ENCODE data around the gene SRPK3.
"Not testable (repeated sequence)": the region's sequence is repeated elsewhere in the genome, so short reads cannot be mapped to it uniquely, and the experiment has no call there.

SRPK3 gene

GRCh38 chrX:153807976-153808375, 27.1 kb downstream of the SRPK3 start:
- DNase-seq (ENCODE audit: low read depth) = no peak

DNA sequence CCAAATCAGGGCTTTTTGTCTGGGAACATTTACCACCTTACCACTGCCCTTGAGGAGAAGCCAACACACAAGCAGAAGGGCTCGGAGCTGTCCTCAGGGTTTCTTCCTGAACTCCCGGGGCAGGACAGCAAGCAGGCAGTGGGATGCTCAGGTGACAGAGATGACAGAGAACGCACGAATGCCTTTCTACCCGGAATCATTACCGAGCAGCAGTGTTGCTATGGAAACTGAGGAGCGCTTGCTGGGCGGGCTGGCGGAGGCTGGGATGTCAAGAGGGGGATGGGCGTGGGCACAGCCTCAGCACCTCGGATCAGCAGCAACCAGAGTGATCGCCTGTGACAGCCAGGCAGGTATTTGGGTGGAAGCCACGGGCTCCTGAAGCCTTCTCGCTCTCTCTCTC, 31.4 kb downstream of the SRPK3 start:
- DNase-seq (ENCODE audit: low read depth) = no peak

DNA sequence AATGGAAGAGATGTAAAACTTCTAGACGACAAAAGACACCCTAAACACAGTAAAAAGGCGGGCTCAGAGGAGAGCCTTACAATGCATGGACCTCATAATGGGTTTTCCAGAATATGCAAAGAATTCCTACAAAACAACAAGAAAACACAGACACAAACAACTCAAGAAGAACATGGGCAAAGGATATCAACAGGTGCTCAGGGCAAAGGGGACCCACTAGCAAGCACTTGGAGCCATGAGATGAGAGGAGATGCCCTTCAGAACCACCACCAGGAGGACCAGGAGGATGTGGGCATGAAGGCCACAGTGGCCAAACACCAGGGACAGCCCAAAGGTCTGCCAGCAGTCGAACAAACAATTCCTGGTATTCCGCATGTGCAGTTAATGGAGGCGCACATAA, 32.3 kb downstream of the SRPK3 start:
- DNase-seq (ENCODE audit: low read depth) = no peak

- no peak for DNase-seq (ENCODE audit: low read depth)
Observed at GRCh38 chrX:153814591-153815315, 33.9 kb downstream of the SRPK3 start.

DNA sequence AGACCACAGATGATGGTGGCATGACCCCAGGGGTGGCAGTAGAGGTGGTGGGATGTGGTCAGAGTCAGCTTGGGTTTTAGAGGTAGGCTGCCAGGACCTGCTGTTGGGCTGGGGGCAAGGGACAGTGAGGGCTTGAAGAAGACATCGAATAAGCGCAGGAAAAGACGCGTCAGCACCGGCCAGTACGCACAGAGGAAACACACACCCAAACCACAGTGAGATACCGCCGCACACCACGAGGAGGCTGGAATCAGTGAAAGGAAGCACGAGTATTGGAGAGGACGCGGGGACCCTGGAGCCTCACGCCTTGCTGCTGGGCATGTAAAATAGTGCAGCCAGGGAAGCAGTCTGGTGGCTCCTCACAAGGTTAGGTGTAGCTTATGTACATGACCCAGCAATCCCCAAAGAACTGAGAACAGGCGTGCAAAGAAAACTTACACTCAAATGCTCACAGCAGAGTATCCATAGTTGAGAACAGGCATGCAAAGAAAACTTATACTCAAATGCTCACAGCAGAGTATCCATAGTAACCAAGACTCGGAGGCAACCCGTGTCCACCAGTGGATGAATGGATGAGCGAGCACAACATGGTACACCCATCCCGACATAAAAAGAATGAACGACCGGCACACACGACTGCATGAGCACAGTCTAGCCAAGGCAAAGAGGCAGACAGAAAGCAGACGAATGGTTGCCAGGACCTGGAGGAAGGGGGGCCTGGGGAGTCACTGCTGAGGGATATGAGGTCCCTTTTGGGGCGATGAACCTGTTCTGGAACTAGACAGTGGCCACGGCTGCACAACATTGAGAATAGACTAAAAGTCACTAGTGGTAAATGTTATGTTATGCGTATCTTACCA, 36.2 kb downstream of the SRPK3 start:
- no peak for DNase-seq (ENCODE audit: low read depth)

GRCh38 chrX:153818064-153818463, 37.2 kb downstream of the SRPK3 start:
- not testable (repeated sequence) for DNase-seq (ENCODE audit: low read depth)

DNA sequence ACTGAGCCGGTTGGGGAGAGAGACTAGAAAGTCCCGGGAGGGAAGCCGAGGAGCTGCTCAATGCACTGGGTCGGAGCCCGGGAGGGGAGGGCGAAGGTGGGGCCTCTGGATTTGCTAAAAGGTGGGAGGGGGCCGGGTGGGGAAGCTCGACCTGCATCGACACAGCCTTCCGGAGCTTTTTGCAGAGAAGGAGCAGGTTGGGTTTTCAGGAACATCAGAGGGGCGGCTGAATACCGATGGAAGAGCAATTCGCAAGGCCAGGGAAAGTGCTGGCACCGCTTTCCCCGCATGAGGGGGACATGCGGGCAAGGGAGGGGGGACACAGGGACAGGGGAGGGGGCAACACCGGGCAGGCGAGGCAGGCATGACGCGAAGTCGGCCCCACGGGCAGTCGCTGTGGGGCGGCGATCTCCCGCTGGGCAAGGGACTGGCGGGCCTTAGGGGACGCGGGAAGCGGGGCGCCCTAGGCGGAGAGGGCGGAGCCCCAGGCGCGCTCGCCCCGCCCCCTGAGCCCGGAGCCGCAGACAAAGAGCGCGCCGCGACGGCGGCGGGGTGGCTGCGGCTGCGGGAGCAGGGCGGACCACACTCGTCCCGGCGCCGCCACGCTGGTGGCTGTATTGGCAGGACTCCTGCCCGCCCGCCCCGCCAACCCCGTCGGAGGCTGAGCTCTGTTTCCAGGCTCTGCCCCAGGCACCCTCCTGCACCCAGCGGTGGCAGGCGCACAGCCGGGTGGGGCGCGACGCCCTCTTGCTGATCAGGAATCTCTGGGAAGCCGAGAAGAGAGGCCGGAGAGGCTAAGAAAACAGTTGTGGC, 37.9 kb downstream of the SRPK3 start:
- no peak for DNase-seq (ENCODE audit: low read depth)

- DNase-seq (ENCODE audit: low read depth) = no peak
Observed at GRCh38 chrX:153819384-153820040, 38.7 kb downstream of the SRPK3 start.

DNA sequence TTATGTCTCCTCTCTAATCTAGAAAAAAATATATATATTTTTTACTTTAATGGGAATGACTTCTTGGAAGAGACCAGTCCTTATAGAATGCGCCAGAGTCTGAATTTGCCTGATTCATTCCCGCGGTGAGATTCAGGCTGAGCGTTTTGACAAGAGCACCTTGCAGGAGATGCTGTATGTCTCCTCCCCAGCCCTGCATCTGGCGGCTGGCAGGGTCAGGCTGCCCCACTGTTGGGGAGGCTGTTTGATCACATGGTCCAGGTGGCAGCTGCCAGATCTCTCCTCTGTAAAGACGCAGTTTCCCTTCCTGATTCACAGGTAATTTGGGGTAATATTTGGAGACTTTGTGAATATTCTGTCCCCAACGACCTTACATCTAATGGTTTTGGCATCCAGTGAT, 39.8 kb downstream of the SRPK3 start:
- no peak for DNase-seq (ENCODE audit: low read depth)

- no peak for DNase-seq (ENCODE audit: low read depth)
Observed at GRCh38 chrX:153821066-153821465, 40.2 kb downstream of the SRPK3 start.

- no peak for DNase-seq (ENCODE audit: low read depth)
Observed at GRCh38 chrX:153824348-153824747, 43.5 kb downstream of the SRPK3 start.

DNA sequence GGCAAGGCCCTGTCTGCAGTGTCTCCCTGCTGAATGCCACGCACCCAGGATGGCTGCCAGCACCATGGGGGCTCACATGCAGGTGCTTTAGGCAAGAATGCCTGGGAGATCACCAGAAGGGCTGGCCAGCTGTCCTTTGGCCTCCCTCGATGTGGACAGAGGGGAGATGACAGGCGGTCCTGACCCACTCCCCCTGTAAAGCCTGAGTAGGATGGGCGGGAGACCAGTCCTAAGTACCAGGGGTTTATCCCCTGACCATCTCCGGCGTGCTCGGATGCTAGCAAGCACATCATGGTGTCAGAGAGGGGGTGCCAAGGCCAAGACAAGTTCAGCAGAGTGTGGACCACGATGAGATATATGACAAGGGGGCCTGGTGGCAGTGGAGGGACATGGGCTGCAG, 44.2 kb downstream of the SRPK3 start:
- no peak for DNase-seq (ENCODE audit: low read depth)

GRCh38 chrX:153827016-153827415, 46.2 kb downstream of the SRPK3 start:
- DNase-seq (ENCODE audit: low read depth) = no peak

- no peak for DNase-seq (ENCODE audit: low read depth)
Observed at GRCh38 chrX:153827903-153828302, 47.1 kb downstream of the SRPK3 start.

DNA sequence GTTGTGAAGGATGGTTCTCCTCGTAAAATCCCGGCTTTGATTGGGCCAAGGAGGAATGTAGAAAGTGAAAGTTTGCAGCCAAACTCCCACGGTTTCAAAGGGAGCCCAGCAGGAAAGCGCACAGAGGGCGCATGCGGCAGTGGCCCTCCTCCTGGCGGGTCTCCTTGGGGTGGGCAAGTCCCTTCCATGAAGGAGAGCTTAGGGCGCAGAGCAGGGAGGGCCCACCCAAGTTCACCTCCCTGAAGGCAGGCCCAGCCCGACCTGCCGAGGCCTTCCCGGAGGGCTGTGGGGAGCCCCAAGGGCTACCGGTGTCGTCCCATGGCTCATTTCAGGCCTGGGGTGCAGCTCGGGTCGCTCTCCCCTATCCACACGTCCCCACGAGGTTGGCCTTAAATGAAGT, 47.5 kb downstream of the SRPK3 start:
- DNase-seq (ENCODE audit: low read depth) = no peak

DNA sequence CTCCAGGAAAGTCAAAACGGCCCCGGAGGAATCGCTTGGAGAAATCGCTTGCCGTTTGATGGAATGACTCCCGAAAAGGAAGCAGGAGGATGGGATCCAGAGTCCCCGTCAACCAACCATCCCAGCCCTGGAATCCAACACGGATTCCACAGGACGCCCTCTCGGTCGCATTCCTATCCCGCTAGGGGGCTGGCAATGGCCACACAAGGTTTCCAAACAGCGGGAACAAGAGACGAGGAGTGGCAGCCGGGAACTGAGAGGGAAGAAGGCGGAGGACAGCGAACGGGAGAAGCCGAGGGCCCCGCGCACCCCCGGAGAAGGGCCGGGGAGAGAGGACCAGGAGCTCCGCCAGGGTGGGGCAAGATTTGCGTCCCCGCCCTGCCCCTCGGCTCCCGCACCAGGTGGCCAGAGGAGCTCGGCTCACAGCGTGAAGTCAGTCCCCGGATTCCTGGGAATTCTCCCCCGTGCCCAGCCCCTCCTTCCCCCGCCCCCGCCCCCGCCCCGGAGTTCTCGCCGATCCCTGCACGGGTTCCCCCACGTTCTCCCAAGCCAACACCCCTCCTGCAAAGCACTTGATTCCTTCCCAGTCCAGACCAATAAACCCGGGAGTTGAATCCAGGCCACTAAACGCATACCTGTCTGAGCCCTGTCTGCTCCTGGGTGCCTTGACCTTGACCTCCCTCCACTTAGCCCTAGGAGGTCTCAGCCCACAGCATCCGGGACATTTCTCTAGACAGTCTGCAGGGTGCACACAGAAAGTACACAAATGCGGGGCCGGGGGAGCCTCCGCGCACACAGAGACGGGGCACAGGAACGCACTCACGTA, 48.1 kb downstream of the SRPK3 start:
- DNase-seq (ENCODE audit: low read depth) = no peak

DNA sequence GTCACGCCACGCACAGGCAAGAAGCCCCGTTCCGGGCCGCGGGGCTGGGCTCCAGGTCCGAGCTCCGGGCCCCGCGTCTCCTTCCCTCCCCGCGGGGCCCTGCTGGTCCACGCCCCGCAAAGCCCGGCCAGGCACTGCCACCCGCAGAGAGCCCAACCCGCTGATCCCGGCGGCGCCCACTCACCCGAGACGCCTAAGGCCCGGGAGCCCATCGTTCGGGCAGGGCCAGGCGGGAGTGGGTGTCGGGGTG, 48.6 kb downstream of the SRPK3 start:
- DNase-seq (ENCODE audit: low read depth) = no peak

- DNase-seq (ENCODE audit: low read depth) = no peak
Observed at GRCh38 chrX:153829799-153830639, 49.2 kb downstream of the SRPK3 start, which contains the start of gene PDZD4. TSS of gene PDZD4 (minus strand) at chrX:153830544. CDS start at chrX:153830298, 246 bp downstream.

GRCh38 chrX:153830640-153831428, 50.0 kb downstream of the SRPK3 start:
- DNase-seq (ENCODE audit: low read depth) = no peak

Measured in HS-27A (cell line).